Activated gamma-delta T cell treated with anti-CD3 and anti-CD28 coated beads, Interleukin-2, amount 50 U/mL, for 16 hours (primary cell): ENCODE results near the gene DMRT2.

ENCODE experiments used
- DNase-seq: peaks from one replicate; pipeline ENCODE4 v3.0.0-alpha.2; 2020; ENCODE audit warnings: low read depth

The DMRT2 gene

GRCh38 chr9:1050125-1050895, at the start of gene DMRT2:
TSS of gene DMRT2 (plus strand) at chr9:1050357. CDS start at chr9:1051614, 1,257 bp downstream.
- DNase-seq = no peak

GRCh38 chr9:1001838-1002237, 48.3 kb upstream of the DMRT2 start:
- DNase-seq = no peak

- no peak for DNase-seq
These were observed 47.5 kb upstream of the DMRT2 start for GRCh38 chr9:1002678-1003077.

GRCh38 chr9:1005043-1005667, 45.0 kb upstream of the DMRT2 start:
- DNase-seq = no peak

- DNase-seq = no peak
These were observed 42.8 kb upstream of the DMRT2 start for GRCh38 chr9:1007312-1007711.

GRCh38 chr9:1008216-1008615, 41.9 kb upstream of the DMRT2 start:
- DNase-seq = no peak

GRCh38 chr9:1009101-1009707, 41.0 kb upstream of the DMRT2 start:
- DNase-seq = peak; percentile 39

GRCh38 chr9:1013021-1013420, 37.1 kb upstream of the DMRT2 start:
- DNase-seq = no peak

- no peak for DNase-seq
These were observed 35.9 kb upstream of the DMRT2 start for GRCh38 chr9:1014225-1014624.

GRCh38 chr9:1014640-1015039, 35.5 kb upstream of the DMRT2 start:
- no peak for DNase-seq

GRCh38 chr9:1018121-1018520, 32.0 kb upstream of the DMRT2 start:
- DNase-seq = no peak

GRCh38 chr9:1024112-1024511, 26.0 kb upstream of the DMRT2 start:
- DNase-seq = no peak

- DNase-seq = no peak
These were observed 25.0 kb upstream of the DMRT2 start for GRCh38 chr9:1025131-1025530.

- no peak for DNase-seq
These were observed 23.9 kb upstream of the DMRT2 start for GRCh38 chr9:1026219-1026618.

GRCh38 chr9:1028501-1029190, 21.5 kb upstream of the DMRT2 start:
- DNase-seq = no peak

GRCh38 chr9:1031951-1032601, 18.1 kb upstream of the DMRT2 start:
- no peak for DNase-seq

GRCh38 chr9:1034271-1034670, 15.9 kb upstream of the DMRT2 start:
- no peak for DNase-seq

GRCh38 chr9:1039589-1039988, 10.6 kb upstream of the DMRT2 start:
- no peak for DNase-seq

GRCh38 chr9:1042466-1042865, 7.7 kb upstream of the DMRT2 start:
- DNase-seq = no peak

GRCh38 chr9:1044643-1045042, 5.5 kb upstream of the DMRT2 start:
- DNase-seq = no peak

GRCh38 chr9:1046639-1047572, 3.3 kb upstream of the DMRT2 start:
- DNase-seq = no peak
